Neural progenitor cell (in vitro differentiated cells): ENCODE data around the gene ATAD3B. TPM values are rescaled to one million over a fixed set of nuclear protein-coding genes. Genes with fewer than 3 reads are reported as not detected.
"Not testable (repeated sequence)": the region's sequence is repeated elsewhere in the genome, so short reads cannot be mapped to it uniquely, and the experiment has no call there.

ENCODE experiments used
- DNase-seq: peaks from one replicate; pipeline ENCODE4 v3.0.0-alpha.2; 2016; ENCODE audit warnings: low spot score
- H2AFZ ChIP-seq: fragments of 200-600 bp; sonication (generic); replicated peaks from 2 replicates; pipeline ENCODE4 v1.6.1; 2016; ENCODE audit warnings: antibody characterized with exemption
- H3F3A ChIP-seq: fragments of 200-600 bp; sonication (generic); 2 replicates; pipeline ENCODE4 v1.6.1; 2016; ENCODE audit warnings: antibody characterized with exemption, low read depth
- H3K27ac ChIP-seq: fragments of 200-600 bp; sonication (generic); 2 replicates; pipeline ENCODE4 v1.5.1; 2016; ENCODE audit warnings: mild to moderate bottlenecking
- H3K27me3 ChIP-seq: fragments of 200-600 bp; sonication (generic); 2 replicates; pipeline ENCODE4 v1.6.1; 2016; ENCODE audit warnings: mild to moderate bottlenecking, moderate library complexity
- H3K36me3 ChIP-seq: fragments of 200-600 bp; sonication (generic); 2 replicates; pipeline ENCODE4 v1.5.1; 2016
- H3K4me1 ChIP-seq: fragments of 200-600 bp; sonication (generic); 2 replicates; pipeline ENCODE4 v1.6.1; 2016; ENCODE audit warnings: mixed run types
- H3K4me2 ChIP-seq: fragments of 200-600 bp; sonication (generic); 2 replicates; pipeline ENCODE4 v1.6.1; 2016
- H3K4me3 ChIP-seq: fragments of 200-600 bp; sonication (generic); 2 replicates; pipeline ENCODE4 v1.5.1; 2016
- H3K79me2 ChIP-seq: fragments of 200-600 bp; sonication (generic); 2 replicates; pipeline ENCODE4 v1.6.1; 2016; ENCODE audit warnings: low read depth
- H3K9ac ChIP-seq: fragments of 200-600 bp; sonication (generic); 2 replicates; pipeline ENCODE4 v1.6.1; 2016
- H3K9me3 ChIP-seq: fragments of 200-600 bp; sonication (generic); 2 replicates; pipeline ENCODE4 v1.5.1; 2016; ENCODE audit warnings: low read depth
- H4K20me1 ChIP-seq: fragments of 200-600 bp; sonication (generic); 2 replicates; pipeline ENCODE4 v1.6.1; 2016; ENCODE audit warnings: low read depth
- H3K27ac Mint-ChIP-seq: 3 replicates; pipeline ENCODE4 v1.8.0; 2021; ENCODE audit warnings: mixed read lengths
- H3K27me3 Mint-ChIP-seq: 2 replicates; pipeline ENCODE4 v1.8.0; 2022; ENCODE audit warnings: low read depth, mild to moderate bottlenecking, inconsistent platforms, moderate library complexity, mixed read lengths; ENCODE audit not compliant: insufficient read depth
- H3K36me3 Mint-ChIP-seq: 3 replicates; pipeline ENCODE4 v1.8.0; 2021; ENCODE audit warnings: mixed read lengths
- H3K4me1 Mint-ChIP-seq: 3 replicates; pipeline ENCODE4 v1.8.0; 2021; ENCODE audit warnings: mixed read lengths
- H3K4me3 Mint-ChIP-seq: 3 replicates; pipeline ENCODE4 v1.8.0; 2021; ENCODE audit warnings: mild to moderate bottlenecking, moderate library complexity, mixed read lengths
- H3K9me3 Mint-ChIP-seq: 3 replicates; pipeline ENCODE4 v1.8.0; 2020; ENCODE audit warnings: mixed read lengths
- EZH2 ChIP-seq: fragments of 200-600 bp; sonication (generic); IDR thresholded peaks from 2 replicates; pipeline ENCODE4 v1.6.1; 2017; ENCODE audit warnings: antibody characterized with exemption, mild to moderate bottlenecking, moderate library complexity
- EZH2phosphoT487 ChIP-seq: fragments of 200-600 bp; sonication (generic); IDR thresholded peaks from 2 replicates; pipeline ENCODE4 v1.6.1; 2017; ENCODE audit warnings: antibody characterized with exemption
- total RNA-seq: library from RNA; depleted of rRNA; stranded (reverse); fragments of >200 nt; gene quantifications from 2 replicates; pipeline ENCODE4 v1.2.3, GENCODE V29; 2015; ENCODE audit warnings: low replicate concordance
- TF ChIP-seq, protein P1 (sequence below): fragments of 200-600 bp; sonication (generic); IDR thresholded peaks from 2 replicates; pipeline ENCODE4 v1.5.1; 2017; ENCODE audit warnings: antibody characterized with exemption, mild to moderate bottlenecking

The ATAD3B gene
- total RNA-seq, 1 donor from 2014 or later, result 9.3 TPM

DNA sequence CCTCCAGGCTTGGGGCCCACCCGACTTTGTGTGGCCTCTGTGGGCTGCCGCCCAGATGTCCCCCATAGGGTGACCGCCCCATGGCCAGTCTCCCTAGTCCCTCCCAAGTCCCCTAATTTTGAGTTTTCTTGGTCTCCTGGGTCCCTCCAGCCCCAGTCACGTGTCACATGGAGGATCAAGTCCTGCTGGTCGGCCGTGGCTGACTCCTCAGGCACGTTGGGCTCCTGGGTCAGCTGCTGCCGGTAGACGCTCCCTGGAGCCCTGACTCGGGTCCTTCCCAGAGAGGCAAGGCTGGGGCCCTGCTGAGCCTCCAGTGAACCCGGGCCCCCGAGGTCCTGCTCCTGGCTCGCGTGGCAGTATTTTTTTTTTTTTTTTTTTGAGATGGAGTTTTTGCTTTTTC lies 11.9 kb upstream of the ATAD3B start:
- H3K36me3 Mint-ChIP-seq, H3K36me3 ChIP-seq, H3K27me3 ChIP-seq, H3K9me3 ChIP-seq, H3K9me3 Mint-ChIP-seq, H3K4me3 ChIP-seq, H2AFZ ChIP-seq, H3K4me3 Mint-ChIP-seq, H3K27me3 Mint-ChIP-seq, H3K27ac ChIP-seq, DNase-seq, H3K9ac ChIP-seq, H3K79me2 ChIP-seq, H4K20me1 ChIP-seq, H3K27ac Mint-ChIP-seq, H3K4me2 ChIP-seq, H3K4me1 ChIP-seq, H3F3A ChIP-seq, H3K4me1 Mint-ChIP-seq: not testable (repeated sequence)

DNA sequence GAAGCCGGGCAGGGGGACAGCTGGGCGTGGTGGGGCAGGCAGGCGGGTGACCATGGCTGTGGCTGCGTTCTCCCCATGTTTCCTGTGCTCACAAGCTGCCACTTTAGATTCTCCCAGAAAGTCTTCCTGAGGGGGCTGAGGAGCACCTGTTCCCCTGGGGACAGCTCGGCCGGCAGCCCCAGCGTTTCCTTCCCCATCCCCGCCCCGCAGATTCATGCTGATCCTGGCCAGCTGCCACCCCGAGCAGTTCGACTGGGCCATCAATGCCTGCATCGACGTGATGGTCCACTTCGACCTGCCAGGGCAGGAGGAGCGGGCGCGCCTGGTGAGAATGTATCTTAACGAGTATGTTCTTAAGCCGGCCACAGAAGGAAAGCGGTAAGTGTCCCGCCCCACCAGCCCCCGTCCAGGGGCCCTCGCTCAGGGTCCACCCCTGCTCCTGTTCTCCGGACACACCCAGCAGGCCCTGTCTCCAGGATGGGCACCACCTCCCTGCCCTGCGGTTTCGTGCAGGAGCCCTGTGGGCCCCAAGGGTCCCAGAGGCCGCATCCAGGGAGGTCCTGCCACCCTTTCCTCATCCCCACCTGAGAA lies 10.9 kb upstream of the ATAD3B start:
- Histone ChIP-seq H3K79me2 (no peaks in the 10 kb centered on the region), H3K9me3 (no peaks in the 10 kb centered on the region), H3K27ac (no peak overlapping the region), H3K4me1 (no peaks in the 10 kb centered on the region), H2AFZ (no peak overlapping the region), H3F3A (no peaks in the 10 kb centered on the region), H3K36me3 (no peaks in the 10 kb centered on the region), H4K20me1 (no peaks in the 10 kb centered on the region), H3K27me3 (no peaks in the 10 kb centered on the region), H3K4me3 (no peak overlapping the region), H3K4me2 (no peak overlapping the region), H3K9ac (no peak overlapping the region)
- TF ChIP-seq EZH2 (no peak), EZH2phosphoT487 (no peak)
- TF ChIP-seq, protein P1, sequence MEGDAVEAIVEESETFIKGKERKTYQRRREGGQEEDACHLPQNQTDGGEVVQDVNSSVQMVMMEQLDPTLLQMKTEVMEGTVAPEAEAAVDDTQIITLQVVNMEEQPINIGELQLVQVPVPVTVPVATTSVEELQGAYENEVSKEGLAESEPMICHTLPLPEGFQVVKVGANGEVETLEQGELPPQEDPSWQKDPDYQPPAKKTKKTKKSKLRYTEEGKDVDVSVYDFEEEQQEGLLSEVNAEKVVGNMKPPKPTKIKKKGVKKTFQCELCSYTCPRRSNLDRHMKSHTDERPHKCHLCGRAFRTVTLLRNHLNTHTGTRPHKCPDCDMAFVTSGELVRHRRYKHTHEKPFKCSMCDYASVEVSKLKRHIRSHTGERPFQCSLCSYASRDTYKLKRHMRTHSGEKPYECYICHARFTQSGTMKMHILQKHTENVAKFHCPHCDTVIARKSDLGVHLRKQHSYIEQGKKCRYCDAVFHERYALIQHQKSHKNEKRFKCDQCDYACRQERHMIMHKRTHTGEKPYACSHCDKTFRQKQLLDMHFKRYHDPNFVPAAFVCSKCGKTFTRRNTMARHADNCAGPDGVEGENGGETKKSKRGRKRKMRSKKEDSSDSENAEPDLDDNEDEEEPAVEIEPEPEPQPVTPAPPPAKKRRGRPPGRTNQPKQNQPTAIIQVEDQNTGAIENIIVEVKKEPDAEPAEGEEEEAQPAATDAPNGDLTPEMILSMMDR, result no peak
- H3K4me3 Mint-ChIP-seq, result no peak overlapping the region
- H3K4me1 Mint-ChIP-seq, result no peaks in the 10 kb centered on the region
- H3K27me3 Mint-ChIP-seq, result peaks cover 10% of the 10 kb centered on the region
- H3K9me3 Mint-ChIP-seq, result no peaks in the 10 kb centered on the region
- no peak overlapping the region for H3K27ac Mint-ChIP-seq
- no peak for DNase-seq
- H3K36me3 Mint-ChIP-seq, result no peaks in the 10 kb centered on the region

GRCh38 chr1:1461721-1462317 lies 9.7 kb upstream of the ATAD3B start:
- no peak overlapping the region for H3K4me2 ChIP-seq
- no peaks in the 10 kb centered on the region for H3F3A ChIP-seq
- DNase-seq, result no peak
- H3K4me3 ChIP-seq, result no peak overlapping the region
- Mint-ChIP-seq H3K9me3 (no peaks in the 10 kb centered on the region), H3K27ac (no peak overlapping the region), H3K27me3 (peaks cover 13% of the 10 kb centered on the region), H3K36me3 (no peaks in the 10 kb centered on the region), H3K4me3 (no peak overlapping the region), H3K4me1 (no peaks in the 10 kb centered on the region)
- no peaks in the 10 kb centered on the region for H3K36me3 ChIP-seq
- no peak overlapping the region for H3K27ac ChIP-seq
- no peaks in the 10 kb centered on the region for H3K79me2 ChIP-seq
- H4K20me1 ChIP-seq, result no peaks in the 10 kb centered on the region
- H3K4me1 ChIP-seq, result no peaks in the 10 kb centered on the region
- H2AFZ ChIP-seq, result no peak overlapping the region
- no peaks in the 10 kb centered on the region for H3K27me3 ChIP-seq
- no peaks in the 10 kb centered on the region for H3K9me3 ChIP-seq
- TF ChIP-seq EZH2phosphoT487 (no peak), EZH2 (no peak)
- no peak overlapping the region for H3K9ac ChIP-seq

DNA sequence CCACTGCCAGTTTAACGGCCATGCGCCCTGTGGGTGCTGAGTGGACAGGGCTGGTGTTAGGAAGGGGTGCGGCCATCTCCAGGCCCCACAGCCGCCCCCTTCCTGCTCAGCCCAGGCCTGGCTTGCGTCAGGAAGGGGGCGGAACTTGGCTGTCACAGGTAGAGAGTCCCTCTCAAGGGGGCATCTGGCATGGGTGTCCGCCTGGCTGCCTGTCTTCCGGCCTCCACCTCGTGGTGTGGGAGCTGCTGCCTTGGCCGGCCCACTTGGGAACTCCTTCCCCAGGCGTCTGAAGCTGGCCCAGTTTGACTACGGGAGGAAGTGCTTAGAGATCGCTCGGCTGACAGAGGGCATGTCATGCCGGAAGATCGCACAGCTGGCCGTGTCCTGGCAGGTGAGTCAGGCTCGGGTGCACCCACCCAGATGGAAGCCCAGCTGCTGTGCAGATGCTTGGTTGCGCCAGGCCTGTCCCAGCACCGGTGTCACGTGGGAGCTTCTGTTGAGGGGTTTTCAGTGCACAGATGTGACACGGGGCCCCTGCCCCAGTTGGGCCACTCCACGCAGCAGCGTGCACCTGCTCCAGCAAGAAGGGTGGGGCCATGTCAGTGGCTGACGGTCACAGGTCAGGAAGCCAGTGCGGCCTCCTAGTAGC lies 9.1 kb upstream of the ATAD3B start:
- H3K36me3 Mint-ChIP-seq, result no peaks in the 10 kb centered on the region
- DNase-seq, result no peak
- TF ChIP-seq EZH2phosphoT487 (no peak), EZH2 (no peak)
- TF ChIP-seq, protein P1, result no peak
- Histone ChIP-seq H3K9ac (no peak overlapping the region), H3K27ac (no peak overlapping the region), H3K27me3 (no peaks in the 10 kb centered on the region), H3K4me2 (no peak overlapping the region), H3K4me1 (no peaks in the 10 kb centered on the region), H4K20me1 (no peaks in the 10 kb centered on the region), H3K36me3 (no peaks in the 10 kb centered on the region), H3F3A (no peaks in the 10 kb centered on the region), H3K4me3 (no peak overlapping the region), H3K9me3 (no peaks in the 10 kb centered on the region), H2AFZ (no peak overlapping the region), H3K79me2 (no peaks in the 10 kb centered on the region)
- H3K9me3 Mint-ChIP-seq, result no peaks in the 10 kb centered on the region
- H3K4me1 Mint-ChIP-seq, result no peaks in the 10 kb centered on the region
- H3K27ac Mint-ChIP-seq, result no peak overlapping the region
- H3K27me3 Mint-ChIP-seq, result peaks cover 13% of the 10 kb centered on the region
- no peak overlapping the region for H3K4me3 Mint-ChIP-seq
